ENCODE results near the gene OR6J1.

GRCh38 chr14:22626590-22626989, 17.6 kb downstream of the OR6J1 start:
- no peak for TF ChIP-seq CTCF (IDR thresholded peaks at IDR 0.05)
- TF ChIP-seq POLR2A (IDR thresholded peaks at IDR 0.05) = no peak
- no peak for TF ChIP-seq POLR2AphosphoS5 (IDR thresholded peaks at IDR 0.05; ENCODE audit: insufficient read depth in 1 of 2, low read depth in 1 of 2)

All from vagina (tissue), 2 donors.